Suprapubic skin (tissue), 4 donors: ENCODE results near the gene OCLN. TPM values are rescaled to one million over a fixed set of nuclear protein-coding genes. Genes with fewer than 3 reads are reported as not detected.

ENCODE experiments used
- DNase-seq, 2 donors: peaks; one replicate each; pipeline ENCODE4 v3.0.0-alpha.2; 2019; ENCODE audit warnings: low spot score in 2 of 2
- H3K27ac ChIP-seq: fragments of 200-600 bp; sonication (generic); one replicate; pipeline ENCODE4 v1.5.1; 2019
- H3K27me3 ChIP-seq: fragments of 200-600 bp; sonication (generic); one replicate; pipeline ENCODE4 v1.5.1; 2019
- H3K36me3 ChIP-seq: fragments of 200-600 bp; sonication (generic); one replicate; pipeline ENCODE4 v1.5.1; 2019
- H3K4me1 ChIP-seq: fragments of 200-600 bp; sonication (generic); one replicate; pipeline ENCODE4 v1.5.1; 2019
- H3K4me3 ChIP-seq: fragments of 200-600 bp; sonication (generic); one replicate; pipeline ENCODE4 v1.5.1; 2019; ENCODE audit warnings: mild to moderate bottlenecking
- H3K9me3 ChIP-seq: fragments of 200-600 bp; sonication (generic); one replicate; pipeline ENCODE4 v1.5.1; 2019
- EP300 ChIP-seq: sonication (generic); formaldehyde crosslinking; IDR thresholded peaks from one replicate; pipeline ENCODE4 v1.6.1; 2017; ENCODE audit warnings: antibody characterized with exemption
- POLR2A ChIP-seq, 2 donors: fragments of 450-650 bp; IDR thresholded peaks; one replicate each; pipeline ENCODE4 v1.6.1; 2017; ENCODE audit warnings: antibody characterized with exemption in 2 of 2, mild to moderate bottlenecking in 2 of 2, moderate library complexity in 2 of 2
- POLR2AphosphoS5 ChIP-seq, 3 donors: sonication (generic); formaldehyde crosslinking; IDR thresholded peaks; one replicate each; pipeline ENCODE4 v1.6.1; 2017; ENCODE audit warnings: antibody characterized with exemption in 3 of 3
- WGBS: methylation state at CpG from one replicate; pipeline ENCODE4 v1.1.5; 2018; 5-methylcytosine and 5-hydroxymethylcytosine counted together
- total RNA-seq, 4 donors: library from RNA; depleted of rRNA; stranded (reverse); fragments of >200 nt; gene quantifications; one replicate each; pipeline ENCODE4 v1.1.0, GENCODE V29; 2016
- TF ChIP-seq, protein P1 (sequence below), 2 donors: fragments of 200-600 bp in 1 of 2; fragments of 450-650 bp in 1 of 2; sonication (generic) in 1 of 2; IDR thresholded peaks; one replicate each; pipeline ENCODE4 v1.5.1; 2016 to 2019; ENCODE audit warnings: antibody characterized with exemption in 2 of 2, mild to moderate bottlenecking in 1 of 2, moderate library complexity in 1 of 2

The OCLN gene
- total RNA-seq, 4 donors from 2014 or later, result 31.4 to 56.9 (median 45.4) TPM

DNA sequence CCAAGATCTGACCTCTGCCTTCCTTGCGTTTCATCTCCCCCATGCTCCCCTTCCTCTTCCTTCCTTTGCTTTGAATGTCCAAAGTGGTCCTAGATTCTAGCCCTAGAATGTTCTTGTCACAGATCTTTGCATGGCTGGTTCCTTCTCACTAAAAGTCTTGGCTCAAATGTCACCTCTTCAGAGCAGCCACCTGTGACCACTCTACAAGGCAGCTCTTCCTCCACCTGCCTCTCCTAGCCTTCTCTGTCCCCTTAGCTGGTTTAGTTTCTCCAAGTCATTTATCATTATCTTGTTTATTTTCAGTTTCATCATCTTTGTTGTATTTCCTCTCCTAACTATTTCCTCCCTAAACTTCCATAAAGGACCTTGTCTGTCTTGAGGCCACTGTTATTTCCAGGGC is 7.1 kb upstream of the OCLN start:
- WGBS, result 80% methylated on average over 1 of the region's 1 CpG
- H3K27ac ChIP-seq, result no peak overlapping the region
- H3K9me3 ChIP-seq, result no peaks in the 10 kb centered on the region
- TF ChIP-seq, protein P1, sequence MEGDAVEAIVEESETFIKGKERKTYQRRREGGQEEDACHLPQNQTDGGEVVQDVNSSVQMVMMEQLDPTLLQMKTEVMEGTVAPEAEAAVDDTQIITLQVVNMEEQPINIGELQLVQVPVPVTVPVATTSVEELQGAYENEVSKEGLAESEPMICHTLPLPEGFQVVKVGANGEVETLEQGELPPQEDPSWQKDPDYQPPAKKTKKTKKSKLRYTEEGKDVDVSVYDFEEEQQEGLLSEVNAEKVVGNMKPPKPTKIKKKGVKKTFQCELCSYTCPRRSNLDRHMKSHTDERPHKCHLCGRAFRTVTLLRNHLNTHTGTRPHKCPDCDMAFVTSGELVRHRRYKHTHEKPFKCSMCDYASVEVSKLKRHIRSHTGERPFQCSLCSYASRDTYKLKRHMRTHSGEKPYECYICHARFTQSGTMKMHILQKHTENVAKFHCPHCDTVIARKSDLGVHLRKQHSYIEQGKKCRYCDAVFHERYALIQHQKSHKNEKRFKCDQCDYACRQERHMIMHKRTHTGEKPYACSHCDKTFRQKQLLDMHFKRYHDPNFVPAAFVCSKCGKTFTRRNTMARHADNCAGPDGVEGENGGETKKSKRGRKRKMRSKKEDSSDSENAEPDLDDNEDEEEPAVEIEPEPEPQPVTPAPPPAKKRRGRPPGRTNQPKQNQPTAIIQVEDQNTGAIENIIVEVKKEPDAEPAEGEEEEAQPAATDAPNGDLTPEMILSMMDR (IDR thresholded peaks at IDR 0.05), result no peak
- TF ChIP-seq EP300 (no peak), POLR2A (IDR thresholded peaks at IDR 0.05) (no peak), POLR2AphosphoS5 (IDR thresholded peaks at IDR 0.05) (no peak)
- no peak overlapping the region for H3K4me3 ChIP-seq
- H3K4me1 ChIP-seq, result no peaks in the 10 kb centered on the region
- H3K27me3 ChIP-seq, result peaks cover 10% of the 10 kb centered on the region
- no peaks in the 10 kb centered on the region for H3K36me3 ChIP-seq
- DNase-seq, result no peak

DNA sequence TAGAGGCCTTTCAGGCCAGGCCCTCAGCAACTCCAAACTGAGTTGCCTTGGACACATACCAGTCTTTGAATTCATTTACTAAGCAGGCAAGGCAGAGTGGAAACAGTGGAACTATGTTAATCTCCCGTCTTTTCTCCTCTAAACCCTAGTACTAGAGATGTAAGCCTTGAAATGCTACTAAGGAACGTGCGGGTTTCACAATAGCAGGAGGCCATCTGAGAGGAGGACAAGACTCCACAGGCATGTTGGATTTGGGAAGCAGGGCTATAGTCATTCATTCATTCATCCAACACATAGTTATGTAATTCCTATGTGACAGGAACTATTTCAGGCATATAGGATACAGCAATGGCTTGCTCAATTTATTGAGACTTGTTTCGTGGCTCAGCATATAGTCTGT is 3.3 kb upstream of the OCLN start:
- Histone ChIP-seq H3K4me3 (no peak overlapping the region), H3K4me1 (peaks cover 26% of the 10 kb centered on the region), H3K27me3 (peaks cover 30% of the 10 kb centered on the region), H3K27ac (no peak overlapping the region), H3K9me3 (no peaks in the 10 kb centered on the region), H3K36me3 (no peaks in the 10 kb centered on the region)
- 73% methylated on average over 4 of the region's 4 CpGs for WGBS
- TF ChIP-seq, protein P1 (IDR thresholded peaks at IDR 0.05), result no peak
- TF ChIP-seq POLR2A (IDR thresholded peaks at IDR 0.05), result no peak
- no peak for TF ChIP-seq POLR2AphosphoS5 (IDR thresholded peaks at IDR 0.05)
- no peak for TF ChIP-seq EP300
- DNase-seq, result no peak

DNA sequence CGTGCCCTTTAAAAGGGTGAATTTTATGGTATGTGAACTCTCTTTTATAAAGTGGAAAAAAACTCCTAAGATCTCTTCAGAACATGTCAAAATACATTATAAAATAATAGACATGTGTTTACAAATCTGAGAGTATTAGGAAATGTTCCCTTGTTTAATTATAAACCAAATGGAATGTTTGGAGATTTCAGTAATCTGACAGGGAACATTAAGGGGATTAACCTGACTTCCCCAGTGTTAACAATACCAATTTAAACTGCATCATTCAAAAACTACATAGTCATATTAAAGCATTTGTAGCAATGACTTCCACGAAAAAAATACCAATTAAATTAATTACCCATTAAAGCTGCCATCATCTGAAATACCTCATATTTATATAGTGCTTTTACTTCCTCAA is 1.6 kb upstream of the OCLN start:
- H3K36me3 ChIP-seq, result no peaks in the 10 kb centered on the region
- H3K27ac ChIP-seq, result no peak overlapping the region
- no peak for DNase-seq
- peaks cover 26% of the 10 kb centered on the region for H3K4me1 ChIP-seq
- 62% methylated on average over 2 of the region's 2 CpGs for WGBS
- peaks cover 42% of the 10 kb centered on the region for H3K27me3 ChIP-seq
- no peak for TF ChIP-seq POLR2AphosphoS5 (IDR thresholded peaks at IDR 0.05)
- TF ChIP-seq, protein P1 (IDR thresholded peaks at IDR 0.05), result no peak
- H3K4me3 ChIP-seq, result no peak overlapping the region
- H3K9me3 ChIP-seq, result no peaks in the 10 kb centered on the region

DNA sequence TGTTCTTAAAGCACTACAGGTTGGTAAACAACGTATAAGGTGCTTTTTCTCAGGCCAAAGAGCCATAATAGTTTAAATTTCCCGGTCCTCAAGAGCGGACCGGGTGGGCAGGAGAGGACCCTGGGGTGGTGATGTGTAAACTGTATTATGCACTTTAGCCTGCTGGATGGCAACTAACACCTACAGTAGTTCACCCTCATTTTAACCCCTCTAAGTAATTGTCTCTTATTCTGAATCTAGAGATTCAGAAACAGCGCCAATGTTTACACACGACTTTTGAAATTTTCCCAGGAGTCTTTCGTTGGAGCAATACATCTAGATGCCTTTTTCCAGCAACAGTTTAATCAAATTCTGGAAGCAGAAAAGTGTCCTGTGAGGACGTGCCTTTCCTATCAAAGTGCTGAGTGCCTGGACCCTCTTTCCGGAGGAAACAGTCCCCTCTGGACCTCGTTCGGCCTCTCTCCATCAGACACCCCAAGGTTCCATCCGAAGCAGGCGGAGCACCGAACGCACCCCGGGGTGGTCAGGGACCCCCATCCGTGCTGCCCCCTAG is 676 bp upstream of the OCLN start:
- peaks cover 26% of the 10 kb centered on the region for H3K4me1 ChIP-seq
- 14% methylated on average over 9 of the region's 17 CpGs for WGBS
- no peaks in the 10 kb centered on the region for H3K36me3 ChIP-seq
- H3K4me3 ChIP-seq, result peak overlapping the region; percentile 90
- no peak for TF ChIP-seq POLR2A (IDR thresholded peaks at IDR 0.05)
- no peak for TF ChIP-seq POLR2AphosphoS5 (IDR thresholded peaks at IDR 0.05)
- TF ChIP-seq, protein P1 (IDR thresholded peaks at IDR 0.05), result no peak
- no peak for TF ChIP-seq EP300
- no peak for DNase-seq
- H3K9me3 ChIP-seq, result no peaks in the 10 kb centered on the region
- H3K27me3 ChIP-seq, result peaks cover 44% of the 10 kb centered on the region
- peak overlapping the region; percentile 85 for H3K27ac ChIP-seq

DNA sequence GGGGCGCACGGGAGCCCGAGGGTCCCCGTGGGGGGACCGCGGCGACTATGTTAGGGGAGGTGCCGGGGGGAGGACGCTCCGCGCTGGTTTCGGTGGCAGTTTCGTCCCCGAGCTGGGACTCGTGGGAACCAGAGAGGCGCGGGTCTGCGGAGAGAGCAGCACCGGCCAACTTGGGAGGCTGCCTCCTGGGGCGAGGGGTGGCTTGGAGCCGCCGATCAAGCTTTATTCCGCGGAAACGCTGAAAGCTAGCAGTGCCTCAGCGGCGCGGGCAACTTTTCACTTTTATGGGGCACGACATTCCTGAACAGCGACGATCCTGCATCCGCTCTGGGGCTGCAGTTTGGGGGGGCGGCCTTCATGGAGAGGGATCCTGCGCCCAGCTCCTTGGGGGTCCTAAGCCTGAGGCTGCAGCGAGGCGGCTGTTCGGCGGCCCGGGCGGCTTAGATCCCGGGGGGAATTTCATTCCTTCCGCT is 369 bp downstream of the OCLN start:
- Histone ChIP-seq H3K4me1 (peaks cover 26% of the 10 kb centered on the region), H3K27me3 (peaks cover 36% of the 10 kb centered on the region), H3K27ac (peak overlapping the region; percentile 85), H3K9me3 (no peaks in the 10 kb centered on the region), H3K36me3 (no peaks in the 10 kb centered on the region), H3K4me3 (peak overlapping the region; percentile 90)
- TF ChIP-seq, protein P1 (IDR thresholded peaks at IDR 0.05), result no peak
- no peak for TF ChIP-seq EP300
- TF ChIP-seq POLR2A (IDR thresholded peaks at IDR 0.05), result no peak
- no peak for TF ChIP-seq POLR2AphosphoS5 (IDR thresholded peaks at IDR 0.05)
- WGBS, result 0% methylated on average over 19 of the region's 42 CpGs
- no peak for DNase-seq
